NCI-H446 (cell line): ENCODE results near the gene POU2F2.
"Not testable (repeated sequence)": the region's sequence is repeated elsewhere in the genome, so short reads cannot be mapped to it uniquely, and the experiment has no call there.

Source experiments
- DNase-seq, 2 experiments: peaks; one replicate each; lab custom pipeline; 2025; lab: John Stamatoyannopoulos, UW

Gene POU2F2

DNA sequence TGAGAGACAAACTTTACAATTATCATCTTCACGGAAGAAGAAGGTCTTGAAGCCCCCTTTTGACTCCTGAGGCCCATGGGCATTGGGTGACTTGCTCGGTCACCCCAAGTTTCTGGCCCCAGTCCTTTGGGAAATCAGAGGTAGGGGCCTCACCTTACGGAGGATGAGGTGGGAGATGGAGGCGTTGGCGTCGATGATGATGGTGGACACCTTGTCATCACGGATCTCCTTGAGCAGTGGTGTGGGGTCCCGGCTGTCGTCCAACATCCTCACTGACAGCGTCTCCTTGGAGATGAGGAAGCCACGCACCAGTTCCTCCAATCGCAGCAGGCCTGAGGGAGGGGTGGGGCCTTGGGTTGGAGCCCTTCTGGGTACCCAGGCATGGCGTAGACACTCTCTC lies 73.0 kb downstream of the POU2F2 start:
- no peak for DNase-seq

DNA sequence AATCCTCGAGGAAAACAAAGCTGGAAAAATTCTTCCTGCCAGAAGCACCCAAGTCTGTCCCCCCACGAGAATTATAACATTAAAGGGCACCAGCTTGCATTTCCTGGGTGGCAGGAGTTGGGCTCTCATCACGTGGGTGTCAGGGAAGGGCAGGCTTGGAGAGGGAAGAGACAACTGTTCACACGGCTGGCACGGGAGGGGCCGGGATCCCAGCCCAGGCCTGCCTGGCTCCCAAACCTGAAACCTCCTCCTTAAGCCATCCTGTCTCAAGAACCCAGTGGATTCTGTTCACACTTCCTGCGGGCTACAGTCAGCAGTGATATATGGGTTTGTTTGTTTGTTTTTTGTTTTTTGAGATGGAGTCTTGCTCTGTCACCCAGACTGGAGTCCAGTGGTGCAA lies 74.4 kb downstream of the POU2F2 start:
- no peak for DNase-seq

DNA sequence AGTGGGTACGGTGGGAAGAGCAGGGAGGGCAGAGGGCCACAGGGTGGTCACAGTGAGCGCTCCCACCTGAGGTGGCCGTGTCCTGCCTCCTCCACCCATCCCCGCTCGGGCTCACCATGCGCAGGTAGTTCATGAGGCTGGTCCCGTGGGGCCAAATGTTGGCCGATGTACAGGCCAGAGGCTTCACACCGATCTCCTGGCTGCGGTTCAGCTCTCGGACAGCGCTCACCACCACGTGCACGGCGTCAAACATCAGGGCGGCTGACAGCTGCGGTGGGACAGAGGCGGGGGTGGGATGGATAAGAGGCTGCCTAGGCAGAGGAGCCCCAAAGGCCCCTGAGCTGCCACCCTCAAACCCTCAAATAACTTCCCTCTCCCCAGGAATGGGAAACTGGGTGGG lies 78.0 kb downstream of the POU2F2 start:
- no peak for DNase-seq

DNA sequence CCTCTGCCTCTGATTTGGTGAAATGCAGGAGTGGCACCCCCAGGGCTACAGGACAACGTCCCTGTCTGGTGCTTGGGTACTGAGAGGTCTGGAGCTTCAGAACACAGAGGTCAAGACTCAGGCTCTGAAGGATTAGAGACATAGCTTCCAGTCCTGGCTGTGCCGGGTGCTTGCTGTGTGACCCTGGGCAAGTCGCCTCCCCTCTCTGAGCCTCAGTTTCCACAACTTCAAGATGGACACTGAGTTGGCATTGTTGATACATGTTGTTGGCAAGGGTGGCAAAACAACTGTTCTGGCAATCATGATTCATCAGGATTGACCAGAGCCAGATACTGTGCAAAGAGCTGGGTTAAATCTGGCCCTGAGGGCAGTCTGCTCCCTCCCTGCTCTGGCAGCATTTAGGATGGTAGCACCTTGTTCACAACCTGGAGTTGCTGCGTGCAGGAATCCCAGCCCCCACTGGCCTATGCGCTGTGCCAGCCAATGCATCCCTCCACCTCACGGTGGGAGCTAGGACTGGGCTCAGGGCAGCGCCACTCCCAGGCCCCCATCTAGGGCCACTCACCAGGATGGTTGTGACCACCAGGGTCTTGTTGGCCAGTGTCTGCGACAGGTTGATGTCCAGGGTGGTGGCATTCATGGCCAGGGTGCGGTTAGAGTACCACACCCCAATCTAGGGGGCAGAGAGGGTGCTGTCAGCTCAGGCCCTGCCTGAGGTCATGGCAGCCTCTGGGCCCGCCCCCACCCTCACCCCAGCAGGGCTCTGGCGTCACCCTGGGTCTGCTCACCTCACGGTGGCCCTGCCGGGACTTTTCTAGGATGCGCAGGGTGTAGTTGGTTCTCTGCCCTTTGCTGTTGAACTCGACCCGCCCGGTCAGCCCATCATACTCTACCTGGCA lies 79.0 kb downstream of the POU2F2 start:
- DNase-seq = no peak

DNA sequence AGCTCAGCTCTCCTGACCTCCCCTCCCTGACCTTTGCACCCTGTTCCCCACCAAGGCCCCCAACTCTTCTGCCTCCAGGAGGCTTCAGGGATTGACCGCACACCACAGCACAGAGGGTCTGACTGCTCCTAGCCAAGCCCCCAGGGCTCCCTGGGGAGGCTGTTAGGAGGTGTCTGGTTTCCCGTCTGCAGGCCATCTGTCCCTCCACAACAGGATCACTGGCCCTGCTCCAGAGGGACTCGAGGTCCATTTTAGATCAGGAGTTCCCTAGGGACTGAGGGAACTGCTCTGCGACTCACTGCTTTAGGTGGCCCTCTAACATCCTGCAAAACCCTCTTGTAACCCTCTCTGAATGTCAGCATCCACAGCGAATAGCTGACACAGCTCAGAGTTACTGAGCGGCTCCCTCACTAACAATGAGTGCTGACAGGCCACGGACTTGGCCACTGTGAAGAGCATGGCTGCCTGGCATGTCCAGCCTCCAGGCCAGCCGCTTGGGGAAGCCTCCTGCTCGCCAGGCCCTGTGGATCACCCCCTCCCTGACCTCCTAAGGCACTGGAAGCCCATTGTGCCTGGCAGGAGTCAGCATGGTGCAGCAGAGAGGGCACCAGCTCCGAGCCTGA lies 79.9 kb downstream of the POU2F2 start:
- peak; percentile 28 to 86 for DNase-seq

DNA sequence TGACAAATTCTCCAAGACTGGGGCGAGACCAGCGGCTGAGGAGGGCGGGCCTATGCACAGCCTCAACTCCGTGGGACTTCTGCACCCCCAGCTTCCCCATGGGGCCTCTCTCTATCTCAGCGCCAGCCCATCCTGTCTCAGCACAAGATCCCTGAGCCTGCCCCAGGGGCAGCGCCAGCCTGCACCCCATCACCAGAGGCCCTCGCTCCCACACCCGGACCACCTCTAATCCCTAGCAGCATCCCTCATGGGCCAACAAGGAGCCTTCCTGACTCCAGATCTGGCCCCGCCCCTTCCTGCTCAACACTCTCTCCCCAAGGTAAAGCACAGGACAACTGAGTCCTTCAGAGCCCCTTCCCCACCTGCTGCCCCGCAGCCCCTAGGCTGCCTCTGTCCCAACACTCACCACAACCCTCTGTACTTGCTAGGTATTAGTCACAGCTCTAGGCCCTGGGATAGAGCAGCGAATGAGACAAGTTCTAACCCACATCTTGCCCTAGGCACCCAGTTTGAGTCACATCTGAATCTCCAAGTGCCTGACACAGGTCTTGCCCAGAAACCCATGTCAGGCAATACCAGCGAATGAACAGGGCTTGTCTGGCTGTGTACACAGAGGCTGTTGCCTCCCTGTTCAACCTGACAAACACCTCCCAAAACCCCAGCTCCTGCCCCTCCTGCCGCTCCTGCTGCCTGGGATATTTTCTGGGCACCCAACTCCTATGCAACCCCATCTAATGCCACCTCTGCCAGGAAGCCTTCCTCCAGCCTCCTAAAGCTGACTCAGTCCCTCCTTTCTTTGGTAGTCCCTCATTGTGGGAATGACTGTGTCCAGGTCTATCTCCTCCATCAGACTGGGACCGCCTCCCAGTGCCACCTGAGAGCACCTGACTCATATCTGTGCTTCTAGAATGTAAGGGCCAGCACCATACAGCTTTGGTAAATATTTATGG lies 80.8 kb downstream of the POU2F2 start:
- no peak for DNase-seq

DNA sequence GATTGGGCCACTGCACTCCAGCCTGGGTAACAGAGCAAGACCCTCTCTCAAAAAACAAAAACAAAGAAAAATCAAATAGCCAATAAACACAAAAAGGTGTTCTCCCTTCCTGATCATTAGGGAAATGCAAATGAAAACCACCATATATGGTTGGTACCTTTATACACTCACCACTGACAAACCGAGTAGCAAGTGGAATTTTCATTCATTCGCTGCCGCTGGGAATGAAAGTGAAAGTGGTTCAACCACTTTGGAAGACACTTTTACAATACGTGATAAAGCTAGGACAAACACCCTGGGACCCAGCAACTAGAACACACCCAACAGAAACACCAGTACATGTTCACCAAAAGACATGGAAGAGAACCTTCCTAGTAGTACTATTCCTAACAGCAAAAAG lies 83.3 kb downstream of the POU2F2 start:
- DNase-seq = no peak

DNA sequence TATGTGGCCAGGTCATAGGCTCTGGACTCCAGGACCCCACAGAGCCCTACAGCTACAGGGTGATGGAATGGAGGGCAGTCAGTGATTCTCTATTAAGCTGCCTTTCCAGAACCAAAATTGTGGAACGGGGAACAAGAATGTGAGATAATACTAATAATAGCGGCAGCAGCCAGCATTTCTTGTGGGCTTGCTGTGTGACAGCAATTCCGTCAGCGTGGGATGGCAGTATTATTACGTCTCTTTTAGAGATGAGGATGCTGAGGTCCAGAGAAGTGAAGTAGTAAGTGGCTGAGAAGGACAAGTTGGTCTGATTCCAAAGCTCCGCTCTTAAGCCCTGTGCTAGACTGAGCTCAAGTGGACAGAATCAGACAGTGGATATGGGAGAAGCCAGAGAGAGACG lies 86.7 kb downstream of the POU2F2 start:
- no peak for DNase-seq

DNA sequence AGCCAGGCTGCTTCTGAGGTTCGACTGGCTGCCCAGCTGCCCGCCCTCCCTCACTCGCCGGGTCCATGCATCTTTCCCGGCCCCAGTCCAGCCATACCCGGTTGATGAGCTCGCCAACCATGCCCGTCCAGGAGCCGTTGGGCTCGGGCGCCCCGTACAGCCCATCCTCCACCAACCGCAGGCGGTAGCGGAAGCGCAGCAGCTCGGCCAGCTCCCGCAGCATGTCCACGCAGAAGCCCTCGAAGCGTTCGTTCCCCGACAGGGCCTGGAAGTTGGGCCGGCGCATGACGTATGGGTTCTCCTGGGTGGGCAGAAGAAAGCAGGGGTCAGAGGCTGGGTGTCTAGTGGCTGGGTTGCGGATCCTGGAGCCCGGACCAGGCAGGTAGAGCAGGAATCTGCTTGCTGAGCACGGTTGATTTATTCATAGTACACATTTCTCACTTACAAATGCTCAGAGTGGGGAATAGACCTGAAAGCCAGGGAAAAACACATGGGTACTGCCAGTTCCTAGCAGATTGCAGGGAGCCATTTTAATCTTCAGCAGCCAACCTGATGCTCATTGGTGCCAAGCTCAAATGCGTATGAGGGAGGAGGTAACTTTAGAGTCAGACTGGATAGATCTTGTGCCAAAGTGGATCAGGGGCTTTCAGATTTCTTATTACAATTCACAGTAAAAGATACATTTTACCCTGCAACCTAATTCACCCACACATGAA lies 89.6 kb downstream of the POU2F2 start:
- DNase-seq = peak; percentile 89 to 95

DNA sequence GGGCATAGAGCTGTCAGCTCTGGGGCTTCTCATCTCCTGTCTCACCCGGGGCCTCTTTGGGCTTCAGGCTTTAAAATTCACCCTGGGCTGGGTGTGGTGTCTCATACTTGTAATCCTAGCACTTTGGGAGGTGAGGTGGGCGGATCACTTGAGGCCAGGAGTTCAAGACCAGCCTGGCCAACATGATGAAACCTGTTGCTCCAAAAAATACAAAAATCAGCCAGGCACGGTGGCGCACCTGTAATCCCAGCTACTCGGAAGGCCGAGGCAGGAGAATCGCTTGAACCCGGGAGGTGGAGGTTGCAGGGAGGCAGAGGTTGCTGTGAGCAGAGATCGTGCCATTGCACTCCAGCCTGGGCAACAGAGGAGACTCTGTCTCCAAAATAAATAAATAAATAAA lies 91.8 kb downstream of the POU2F2 start:
- DNase-seq = not testable (repeated sequence)

DNA sequence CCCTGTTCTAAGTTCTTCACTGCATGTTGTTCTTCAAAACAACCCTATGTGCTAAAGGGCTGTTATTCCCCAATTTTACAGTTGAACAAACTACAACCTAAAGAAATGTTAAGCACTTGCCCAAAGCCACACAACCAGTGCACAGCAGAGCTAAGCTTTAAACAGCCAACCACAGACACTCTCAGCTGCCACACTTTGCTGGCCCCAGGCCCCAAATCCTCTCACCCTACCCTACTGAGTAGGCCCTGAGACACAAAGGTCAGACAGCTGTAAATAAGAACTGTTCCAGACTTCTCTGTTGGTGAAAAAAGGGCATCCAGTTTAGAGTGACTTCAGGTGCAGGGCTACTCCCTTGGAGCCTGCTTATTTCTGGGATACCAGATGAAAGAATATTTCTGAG lies 92.2 kb downstream of the POU2F2 start:
- no peak for DNase-seq

DNA sequence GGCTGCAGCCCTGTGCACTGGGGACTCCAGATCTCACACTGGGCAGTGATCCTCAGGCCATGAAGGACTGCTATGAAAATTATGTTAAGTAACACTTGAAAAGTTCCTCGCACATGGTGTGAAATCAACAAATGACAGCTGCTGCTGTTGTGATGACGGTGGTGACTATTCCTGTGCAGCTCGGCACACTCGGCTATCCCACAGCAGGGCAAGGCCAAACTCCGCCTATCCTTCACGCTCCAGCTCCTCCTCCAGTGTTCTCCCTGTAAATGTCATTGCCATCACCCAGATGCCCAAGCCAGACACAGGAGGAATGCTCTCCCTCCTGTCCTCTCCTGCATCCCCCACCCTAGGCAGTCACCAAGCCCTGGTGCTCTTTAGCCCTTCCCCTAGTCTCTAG lies 93.6 kb downstream of the POU2F2 start:
- DNase-seq = peak; percentile 69 to 90

DNA sequence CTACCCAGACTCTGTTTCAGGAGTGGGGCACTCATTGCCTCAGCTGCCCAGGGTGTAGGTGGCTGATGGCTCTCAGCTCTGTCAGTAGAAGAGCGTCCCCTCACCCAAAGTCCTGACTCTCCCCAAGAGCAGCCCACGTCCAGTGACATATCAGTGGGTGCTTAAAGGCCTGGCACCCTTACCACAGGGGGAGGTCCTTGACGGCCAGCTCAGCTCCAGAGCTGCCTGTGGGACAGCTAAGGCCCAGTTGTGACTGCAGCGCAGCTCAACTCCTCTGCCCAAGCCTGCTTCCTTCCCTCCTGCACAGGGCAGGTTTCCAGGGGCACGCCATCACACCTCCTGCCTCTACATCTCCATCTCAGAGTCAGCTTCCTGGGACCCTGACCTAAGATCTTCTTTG lies 94.6 kb downstream of the POU2F2 start:
- no peak for DNase-seq
